GM12878 (cell line): ENCODE results near the gene HMGB4.

Experiments used
- CTCF ChIP-seq, 3 experiments: IDR thresholded peaks in 2 of 3; conservative IDR thresholded peaks in 1 of 3; 2 replicates each; pipeline ENCODE4 v1.5.1; 2011; ENCODE audit warnings: low read depth in 3 of 3, low read length in 3 of 3, mild to moderate bottlenecking in 3 of 3, control low read depth in 2 of 3, moderate library complexity in 2 of 3, inconsistent platforms in 1 of 3, mixed read lengths in 1 of 3; ENCODE audit not compliant: control insufficient read depth in 2 of 3, insufficient read depth in 1 of 3; ENCODE audit errors: extremely low read depth in 1 of 3
- NR2C1 ChIP-seq: fragments of 450-650 bp; IDR thresholded peaks from 2 replicates; pipeline ENCODE4 v1.6.1; 2017; ENCODE audit warnings: antibody characterized with exemption, mild to moderate bottlenecking, moderate library complexity
- POLR2A ChIP-seq: IDR thresholded peaks from 2 replicates; pipeline ENCODE4 v1.6.1; 2011; ENCODE audit warnings: low read depth, mild to moderate bottlenecking, low read length
- RAD21 ChIP-seq: IDR thresholded peaks from 2 replicates; pipeline ENCODE4 v1.6.1; 2011; ENCODE audit warnings: mild to moderate bottlenecking, low read depth, low read length, moderate library complexity; ENCODE audit not compliant: insufficient read depth
- ZBTB33 ChIP-seq: fragments of 450-650 bp; IDR thresholded peaks from 2 replicates; pipeline ENCODE4 v1.6.1; 2017; ENCODE audit warnings: mild to moderate bottlenecking
- TF ChIP-seq, protein P1 (sequence below): IDR thresholded peaks from 2 replicates; pipeline ENCODE4 v1.6.1; 2012; ENCODE audit warnings: mild to moderate bottlenecking, low read depth, low read length

DNA sequence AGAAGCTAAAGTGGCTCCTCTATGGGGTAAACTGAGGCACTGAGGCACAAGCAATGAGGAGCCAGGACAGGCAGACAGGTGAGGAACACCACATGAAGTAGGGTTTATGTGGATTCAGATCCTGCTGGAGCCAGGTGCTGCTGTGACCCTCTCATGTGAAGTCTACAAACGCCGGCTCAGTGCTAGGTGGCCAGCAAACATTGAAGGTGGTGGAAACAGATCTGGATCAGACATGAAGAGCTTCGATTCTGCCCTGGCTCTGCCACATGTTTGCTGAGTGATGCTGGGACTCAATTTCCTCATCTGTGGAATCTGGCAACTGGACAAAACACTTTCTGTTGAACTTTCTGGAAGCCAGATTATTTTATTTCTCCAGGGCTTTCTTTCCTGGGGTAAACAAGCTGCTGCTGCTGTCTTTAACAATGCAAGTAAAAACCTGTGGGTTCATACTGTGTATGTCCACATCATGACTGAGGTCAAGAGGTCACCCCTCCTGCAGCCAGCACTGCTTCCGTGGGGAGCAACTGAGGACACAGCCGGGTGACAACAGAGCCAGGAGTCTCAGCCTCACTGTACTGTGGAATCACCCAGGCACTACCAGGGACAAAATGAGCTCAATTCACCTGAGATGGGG is 33.3 kb downstream of the HMGB4 start:
- TF ChIP-seq RAD21 = no peak
- no peak for TF ChIP-seq CTCF (IDR thresholded peaks at IDR 0.05 in 2 of 3, conservative IDR thresholded peaks at IDR 0.05 in 1 of 3; ENCODE audit: control insufficient read depth in 2 of 3, extremely low read depth in 1 of 3, insufficient read depth in 1 of 3, low read depth in 3 of 3, low read length in 3 of 3)
- TF ChIP-seq POLR2A = no peak
- TF ChIP-seq ZBTB33 = no peak
- TF ChIP-seq, protein P1, sequence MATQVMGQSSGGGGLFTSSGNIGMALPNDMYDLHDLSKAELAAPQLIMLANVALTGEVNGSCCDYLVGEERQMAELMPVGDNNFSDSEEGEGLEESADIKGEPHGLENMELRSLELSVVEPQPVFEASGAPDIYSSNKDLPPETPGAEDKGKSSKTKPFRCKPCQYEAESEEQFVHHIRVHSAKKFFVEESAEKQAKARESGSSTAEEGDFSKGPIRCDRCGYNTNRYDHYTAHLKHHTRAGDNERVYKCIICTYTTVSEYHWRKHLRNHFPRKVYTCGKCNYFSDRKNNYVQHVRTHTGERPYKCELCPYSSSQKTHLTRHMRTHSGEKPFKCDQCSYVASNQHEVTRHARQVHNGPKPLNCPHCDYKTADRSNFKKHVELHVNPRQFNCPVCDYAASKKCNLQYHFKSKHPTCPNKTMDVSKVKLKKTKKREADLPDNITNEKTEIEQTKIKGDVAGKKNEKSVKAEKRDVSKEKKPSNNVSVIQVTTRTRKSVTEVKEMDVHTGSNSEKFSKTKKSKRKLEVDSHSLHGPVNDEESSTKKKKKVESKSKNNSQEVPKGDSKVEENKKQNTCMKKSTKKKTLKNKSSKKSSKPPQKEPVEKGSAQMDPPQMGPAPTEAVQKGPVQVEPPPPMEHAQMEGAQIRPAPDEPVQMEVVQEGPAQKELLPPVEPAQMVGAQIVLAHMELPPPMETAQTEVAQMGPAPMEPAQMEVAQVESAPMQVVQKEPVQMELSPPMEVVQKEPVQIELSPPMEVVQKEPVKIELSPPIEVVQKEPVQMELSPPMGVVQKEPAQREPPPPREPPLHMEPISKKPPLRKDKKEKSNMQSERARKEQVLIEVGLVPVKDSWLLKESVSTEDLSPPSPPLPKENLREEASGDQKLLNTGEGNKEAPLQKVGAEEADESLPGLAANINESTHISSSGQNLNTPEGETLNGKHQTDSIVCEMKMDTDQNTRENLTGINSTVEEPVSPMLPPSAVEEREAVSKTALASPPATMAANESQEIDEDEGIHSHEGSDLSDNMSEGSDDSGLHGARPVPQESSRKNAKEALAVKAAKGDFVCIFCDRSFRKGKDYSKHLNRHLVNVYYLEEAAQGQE = no peak
- no peak for TF ChIP-seq NR2C1
